Stimulated activated CD8-positive, alpha-beta memory T cell treated with anti-CD3 and anti-CD28 coated beads, Interleukin-12 subunit alpha, Interleukin-12 subunit beta, amount 100 ng/mL, for 4 hours (primary cell): ENCODE measurements around the gene HDHD5.

Source experiments
- DNase-seq: peaks from one replicate; pipeline ENCODE4 v3.0.0-alpha.2; 2020; ENCODE audit warnings: low read depth

HDHD5 gene

GRCh38 chr22:17105143-17106129 lies 53.6 kb downstream of the HDHD5 start:
- no peak for DNase-seq

DNA sequence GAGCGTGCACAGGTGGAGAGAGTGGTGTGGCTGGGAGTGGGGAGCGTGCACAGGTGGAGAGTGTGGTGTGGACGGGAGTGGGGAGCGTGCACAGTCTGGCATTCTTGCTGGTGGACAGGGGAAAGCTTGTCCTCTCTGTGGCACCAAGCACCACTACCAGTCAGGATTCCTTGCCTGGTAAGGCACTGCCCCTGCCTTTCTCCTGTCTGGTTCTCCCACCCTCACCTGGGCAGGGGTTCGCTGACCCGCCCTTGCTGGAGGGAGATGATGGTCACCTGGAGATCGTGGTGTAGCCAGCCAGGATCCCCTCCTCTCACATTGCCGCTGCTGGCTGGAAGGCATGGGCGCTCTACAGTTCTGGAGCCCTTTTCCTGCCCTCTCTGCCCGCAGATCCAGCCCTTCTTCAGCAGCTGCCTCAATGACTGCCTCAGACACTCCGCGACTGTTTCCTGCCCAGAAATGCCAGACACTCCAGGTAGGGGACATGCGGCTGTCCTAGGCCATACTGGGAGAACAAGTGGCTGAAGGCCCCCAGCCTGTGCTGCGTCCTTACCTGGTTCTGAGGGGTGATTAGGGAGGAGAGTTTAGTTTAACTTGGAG lies 54.6 kb downstream of the HDHD5 start:
- DNase-seq: no peak

DNA sequence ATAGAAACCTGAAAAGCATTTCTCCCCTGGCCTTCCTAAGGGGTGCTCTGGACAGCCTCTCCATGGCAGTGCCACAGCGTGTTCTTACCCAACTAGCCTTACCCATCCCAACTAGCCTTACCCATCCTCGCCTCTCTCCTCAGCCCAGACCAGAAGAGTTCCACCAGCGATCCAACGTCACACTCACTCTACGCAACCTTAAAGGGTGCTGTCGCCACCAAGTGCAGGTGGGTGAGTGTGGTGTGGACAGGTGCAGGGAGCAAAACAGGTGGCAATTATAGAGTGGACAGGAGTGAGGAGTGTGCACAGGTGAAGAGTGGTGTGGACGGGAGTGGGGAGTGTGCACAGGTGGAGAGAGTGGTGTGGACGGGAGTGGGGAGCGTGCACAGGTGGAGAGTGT lies 55.7 kb downstream of the HDHD5 start:
- no peak for DNase-seq

DNA sequence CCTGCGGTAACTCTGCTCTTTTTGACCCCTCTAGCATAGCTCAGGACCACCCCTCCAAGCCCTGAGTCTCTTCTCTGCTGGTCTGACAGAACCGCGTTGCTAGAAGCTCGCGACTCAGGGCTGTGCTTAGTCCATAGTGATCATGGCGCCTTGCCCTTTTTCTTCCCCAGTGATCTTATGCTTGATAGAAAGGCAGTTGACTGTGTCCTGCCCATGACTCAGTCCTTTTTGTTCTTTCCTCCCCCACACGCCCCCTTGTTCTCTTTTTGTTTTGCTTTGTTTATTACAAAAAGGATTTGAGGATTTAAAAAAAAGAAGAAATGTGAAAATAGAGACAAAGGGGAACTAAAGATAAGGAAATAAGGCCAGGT lies 56.8 kb downstream of the HDHD5 start:
- no peak for DNase-seq

- no peak for DNase-seq
Observed at GRCh38 chr22:17101475-17102296, 57.4 kb downstream of the HDHD5 start.

GRCh38 chr22:17100621-17101020 lies 58.5 kb downstream of the HDHD5 start:
- no peak for DNase-seq

GRCh38 chr22:17098379-17098819 lies 60.7 kb downstream of the HDHD5 start:
- no peak for DNase-seq

- no peak for DNase-seq
Observed at GRCh38 chr22:17097701-17098100, 61.4 kb downstream of the HDHD5 start.

DNA sequence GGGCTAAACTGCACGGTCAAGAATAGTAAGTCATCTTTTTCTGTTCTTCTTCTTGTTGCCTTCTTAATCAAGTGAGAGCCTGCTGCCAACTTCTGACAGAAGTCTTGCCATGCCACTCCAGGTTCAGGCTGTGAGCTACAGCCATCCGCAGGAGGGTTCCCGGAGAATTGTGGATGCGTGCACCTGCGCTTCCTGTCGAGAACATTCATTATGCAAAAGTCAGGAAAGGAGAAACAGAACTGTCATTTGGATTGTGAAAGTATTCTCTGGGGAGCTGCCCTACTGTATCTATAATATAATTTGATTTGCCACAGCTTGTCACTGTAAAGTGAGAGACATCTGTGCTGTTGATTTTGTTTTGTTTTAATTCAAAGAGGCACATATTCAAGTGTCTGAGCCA lies 62.0 kb downstream of the HDHD5 start:
- no peak for DNase-seq

DNA sequence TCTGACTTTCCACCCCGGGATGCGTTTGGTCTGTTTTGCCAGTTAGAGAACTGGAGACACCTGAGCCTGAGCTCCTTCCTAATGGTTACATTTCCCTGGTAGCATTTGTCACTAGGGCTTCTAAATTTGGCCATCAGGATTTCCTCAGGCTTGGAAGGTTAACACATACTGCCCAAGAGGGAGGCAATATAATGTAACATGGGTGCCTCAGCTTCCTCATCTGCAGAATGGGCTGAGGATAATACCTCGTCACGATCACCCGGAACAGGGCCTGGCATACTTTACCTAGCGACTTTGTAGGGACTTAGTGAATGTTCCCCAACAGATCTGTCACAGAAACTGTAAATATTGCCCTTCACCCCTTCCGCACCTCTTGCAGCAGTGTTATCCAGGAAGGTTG lies 63.0 kb downstream of the HDHD5 start:
- no peak for DNase-seq

GRCh38 chr22:17095538-17095937 lies 63.5 kb downstream of the HDHD5 start:
- no peak for DNase-seq

DNA sequence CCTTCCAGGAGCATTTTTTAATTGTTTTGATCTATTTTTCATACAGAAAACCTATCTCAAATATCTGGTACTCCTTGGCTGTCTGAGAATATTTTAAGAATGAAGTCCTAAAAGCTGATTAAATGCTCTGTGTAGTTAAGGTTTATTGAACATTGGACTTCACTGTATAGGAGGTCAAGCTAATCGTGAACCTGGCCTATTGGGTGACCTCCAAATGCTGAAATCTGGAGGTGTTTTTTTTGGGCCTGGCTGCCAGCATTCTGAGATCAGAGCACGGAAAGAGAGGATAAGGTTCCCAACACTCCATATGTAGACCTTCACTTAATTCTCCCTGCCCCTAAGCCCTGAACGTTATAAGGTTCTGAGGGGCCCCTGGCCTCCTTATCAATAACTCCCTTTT lies 66.0 kb downstream of the HDHD5 start:
- DNase-seq: no peak

DNA sequence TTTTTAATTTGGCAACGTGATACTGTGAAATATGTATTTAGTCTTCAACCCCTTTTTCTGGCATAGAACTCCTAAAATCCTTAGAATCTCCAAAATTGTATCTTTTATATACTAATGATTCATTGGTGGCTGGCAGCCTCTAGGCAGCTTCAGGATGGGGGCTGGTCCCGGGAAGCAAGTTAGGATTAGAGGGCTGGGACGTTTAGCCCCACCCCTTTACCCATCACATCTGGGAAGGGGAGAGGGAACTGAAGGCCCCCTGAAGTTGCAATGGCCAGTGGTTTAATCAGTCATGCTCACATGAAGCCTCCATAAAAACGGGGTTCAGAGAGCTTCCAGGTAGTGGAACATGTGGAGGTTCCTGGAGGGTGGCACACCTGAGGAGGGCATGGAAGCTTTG lies 67.2 kb downstream of the HDHD5 start:
- no peak for DNase-seq

GRCh38 chr22:17090550-17090949 lies 68.5 kb downstream of the HDHD5 start:
- DNase-seq: no peak
